Right lobe of liver (tissue), 4 donors: ENCODE data around the gene TPM1.
A peak's percentile ranks its signal among the peaks of the same experiment; 100 is the strongest.

ENCODE experiments used
- POLR2A ChIP-seq: fragments of 450-650 bp; IDR thresholded peaks from one replicate; pipeline ENCODE4 v1.6.1; 2017; ENCODE audit warnings: antibody characterized with exemption, mild to moderate bottlenecking
- TF ChIP-seq, protein P1 (sequence below), 4 donors: fragments of 200-600 bp in 3 of 4; fragments of 450-650 bp in 1 of 4; IDR thresholded peaks; one replicate each; pipeline versions ENCODE4 v1.5.1 to v1.8.0; 2016 to 2022; ENCODE audit warnings: antibody characterized with exemption in 4 of 4, mild to moderate bottlenecking in 2 of 4
- donor health status: DM: no; HTN: no; CAD: no.
- donor health status: DM: no; HTN: no; CAD: no.
- donor health status: DM: no; HTN: yes; CAD: no.

GRCh38 chr15:63052961-63053698 lies 10.6 kb downstream of the TPM1 start:
- TF ChIP-seq, protein P1, sequence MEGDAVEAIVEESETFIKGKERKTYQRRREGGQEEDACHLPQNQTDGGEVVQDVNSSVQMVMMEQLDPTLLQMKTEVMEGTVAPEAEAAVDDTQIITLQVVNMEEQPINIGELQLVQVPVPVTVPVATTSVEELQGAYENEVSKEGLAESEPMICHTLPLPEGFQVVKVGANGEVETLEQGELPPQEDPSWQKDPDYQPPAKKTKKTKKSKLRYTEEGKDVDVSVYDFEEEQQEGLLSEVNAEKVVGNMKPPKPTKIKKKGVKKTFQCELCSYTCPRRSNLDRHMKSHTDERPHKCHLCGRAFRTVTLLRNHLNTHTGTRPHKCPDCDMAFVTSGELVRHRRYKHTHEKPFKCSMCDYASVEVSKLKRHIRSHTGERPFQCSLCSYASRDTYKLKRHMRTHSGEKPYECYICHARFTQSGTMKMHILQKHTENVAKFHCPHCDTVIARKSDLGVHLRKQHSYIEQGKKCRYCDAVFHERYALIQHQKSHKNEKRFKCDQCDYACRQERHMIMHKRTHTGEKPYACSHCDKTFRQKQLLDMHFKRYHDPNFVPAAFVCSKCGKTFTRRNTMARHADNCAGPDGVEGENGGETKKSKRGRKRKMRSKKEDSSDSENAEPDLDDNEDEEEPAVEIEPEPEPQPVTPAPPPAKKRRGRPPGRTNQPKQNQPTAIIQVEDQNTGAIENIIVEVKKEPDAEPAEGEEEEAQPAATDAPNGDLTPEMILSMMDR (IDR thresholded peaks at IDR 0.05) = no peak
- peak; percentile 4 for TF ChIP-seq POLR2A
